H1 (cell line): ENCODE data around the gene CUEDC1.

ENCODE experiments used
- CHD1 ChIP-seq: IDR thresholded peaks from 2 replicates; pipeline ENCODE4 v1.6.1; 2012; ENCODE audit warnings: low read depth, low read length, improper control_type of control experiment
- CHD2 ChIP-seq: IDR thresholded peaks from 2 replicates; pipeline ENCODE4 v1.6.1; 2012; ENCODE audit warnings: low read length, improper control_type of control experiment
- CTCF ChIP-seq, 3 experiments: IDR thresholded peaks; 1 replicate in 2 of 3; 2 replicates in 1 of 3; pipeline versions ENCODE4 v1.5.1 to v1.6.1; 2011; ENCODE audit warnings: low read length in 3 of 3, mild to moderate bottlenecking in 3 of 3, inconsistent platforms in 2 of 3, low read depth in 1 of 3, moderate library complexity in 1 of 3; ENCODE audit not compliant: insufficient read depth in 1 of 3; ENCODE audit errors: control extremely low read depth in 1 of 3
- EP300 ChIP-seq, 2 experiments: IDR thresholded peaks; 1 replicate in 1 of 2; 2 replicates in 1 of 2; pipeline ENCODE4 v1.6.1; 2011 to 2012; ENCODE audit warnings: low read depth in 2 of 2, low read length in 2 of 2, mild to moderate bottlenecking in 2 of 2, borderline replicate concordance in 1 of 2, inconsistent platforms in 1 of 2, moderate library complexity in 1 of 2
- MAFK ChIP-seq: IDR thresholded peaks from 2 replicates; pipeline ENCODE4 v1.6.1; 2012; ENCODE audit warnings: low read depth, mild to moderate bottlenecking, improper control_type of control experiment, low read length
- MAX ChIP-seq: IDR thresholded peaks from 2 replicates; pipeline ENCODE4 v1.6.1; 2012; ENCODE audit warnings: inconsistent platforms
- PHF8 ChIP-seq: fragments of 200-600 bp; sonication (generic); conservative IDR thresholded peaks from 2 replicates; pipeline ENCODE4 v1.7.1; 2012; ENCODE audit warnings: low read depth, mild to moderate bottlenecking, inconsistent platforms, low read length, moderate library complexity
- RXRA ChIP-seq: IDR thresholded peaks from 2 replicates; pipeline ENCODE4 v1.6.1; 2011; ENCODE audit warnings: low read depth, mild to moderate bottlenecking, low read length, moderate library complexity; ENCODE audit not compliant: insufficient read depth
- SIN3A ChIP-seq, 2 experiments: IDR thresholded peaks in 1 of 2; conservative IDR thresholded peaks in 1 of 2; 2 replicates each; pipeline ENCODE4 v1.6.1; 2011 to 2012; ENCODE audit warnings: low read length in 2 of 2, improper control_type of control experiment in 1 of 2, low read depth in 1 of 2, mild to moderate bottlenecking in 1 of 2
- SIRT6 ChIP-seq: IDR thresholded peaks from one replicate; pipeline ENCODE4 v1.7.1; 2012; ENCODE audit warnings: low read length, inconsistent platforms
- SP1 ChIP-seq: IDR thresholded peaks from 2 replicates; pipeline ENCODE4 v1.6.1; 2011; ENCODE audit warnings: low read depth, low read length
- SUZ12 ChIP-seq: fragments of 200-600 bp; sonication (generic); IDR thresholded peaks from 2 replicates; pipeline ENCODE4 v1.6.1; 2012; ENCODE audit warnings: mild to moderate bottlenecking, inconsistent platforms, low read length, moderate library complexity, mixed read lengths
- TAF1 ChIP-seq: IDR thresholded peaks from 2 replicates; pipeline ENCODE4 v1.6.1; 2011; ENCODE audit warnings: mild to moderate bottlenecking, low read depth, low read length
- YY1 ChIP-seq: IDR thresholded peaks from 2 replicates; pipeline ENCODE4 v1.6.1; 2011; ENCODE audit warnings: low read depth, mild to moderate bottlenecking, low read length

- TF ChIP-seq SUZ12 (no peak), CTCF (IDR thresholded peaks at IDR 0.05; ENCODE audit: control extremely low read depth in 1 of 3, insufficient read depth in 1 of 3, low read depth in 1 of 3, low read length in 3 of 3) (no peak), TAF1 (no peak), SIRT6 (no peak), SP1 (no peak), YY1 (no peak), CHD2 (no peak), MAX (no peak), MAFK (no peak), EP300 (IDR thresholded peaks at IDR 0.05; ENCODE audit: borderline replicate concordance in 1 of 2, low read depth in 2 of 2, low read length in 2 of 2) (no peak), CHD1 (no peak), SIN3A (conservative IDR thresholded peaks at IDR 0.05 in 1 of 2, IDR thresholded peaks at IDR 0.05 in 1 of 2; ENCODE audit: low read depth in 1 of 2, low read length in 2 of 2) (no peak), PHF8 (no peak), RXRA (no peak)
Measured at GRCh38 chr17:57979076-57979475, 23.9 kb upstream of the CUEDC1 start.
